Sigmoid colon (tissue), 7 donors: ENCODE data around the gene TMEM138. TPM values are rescaled to one million over a fixed set of nuclear protein-coding genes. Genes with fewer than 3 reads are reported as not detected.
A peak's percentile ranks its signal among the peaks of the same experiment; 100 is the strongest.

Source experiments
- DNase-seq: peaks from one replicate; pipeline ENCODE4 v3.0.0-alpha.2; 2019
- H3K27ac ChIP-seq, 4 donors: fragments of 200-600 bp; sonication (generic); one replicate each; pipeline ENCODE4 v1.5.1; 2016 to 2019; ENCODE audit warnings: mild to moderate bottlenecking in 1 of 4
- H3K27me3 ChIP-seq, 3 donors: fragments of 200-600 bp; sonication (generic); one replicate each; pipeline ENCODE4 v1.5.1; 2019; ENCODE audit warnings: mild to moderate bottlenecking in 1 of 3
- H3K36me3 ChIP-seq, 4 donors: fragments of 200-600 bp; sonication (generic); one replicate each; pipeline ENCODE4 v1.5.1; 2016 to 2019
- H3K4me1 ChIP-seq, 4 donors: fragments of 200-600 bp; sonication (generic); one replicate each; pipeline ENCODE4 v1.5.1; 2017 to 2019
- H3K4me3 ChIP-seq, 4 donors: fragments of 200-600 bp; sonication (generic); one replicate each; pipeline ENCODE4 v1.5.1; 2017 to 2019; ENCODE audit warnings: mild to moderate bottlenecking in 2 of 4, moderate library complexity in 1 of 4
- H3K9me3 ChIP-seq, 4 donors: fragments of 200-600 bp in 3 of 4; sonication (generic) in 3 of 4; one replicate each; pipeline versions ENCODE4 v1.5.1 to v1.6.1; 2013 to 2019
- CTCF ChIP-seq, 4 experiments: fragments of 450-650 bp in 3 of 4; fragments of 200-600 bp in 1 of 4; IDR thresholded peaks; one replicate each; pipeline ENCODE4 v1.5.1; 2016 to 2019; ENCODE audit warnings: antibody characterized with exemption in 4 of 4, mild to moderate bottlenecking in 3 of 4, moderate library complexity in 2 of 4
- EP300 ChIP-seq, 4 donors: sonication (generic); formaldehyde crosslinking; IDR thresholded peaks; one replicate each; pipeline ENCODE4 v1.6.1; 2017; ENCODE audit warnings: antibody characterized with exemption in 4 of 4
- POLR2A ChIP-seq, 2 donors: fragments of 450-650 bp; IDR thresholded peaks; one replicate each; pipeline ENCODE4 v1.6.1; 2016; ENCODE audit warnings: antibody characterized with exemption in 2 of 2, mild to moderate bottlenecking in 2 of 2, moderate library complexity in 2 of 2
- POLR2AphosphoS5 ChIP-seq, 4 donors: sonication (generic); formaldehyde crosslinking; IDR thresholded peaks; one replicate each; pipeline ENCODE4 v1.6.1; 2017; ENCODE audit warnings: antibody characterized with exemption in 4 of 4
- WGBS, 2 donors: extraction: QIAGEN DNeasy Blood & Tissue Kit; methylation state at CpG; one replicate each; pipeline ENCODE4 v1.1.7; 2013; 5-methylcytosine and 5-hydroxymethylcytosine counted together
- intact Hi-C: fragments of 100-400 bp; cut with DNase I; formaldehyde crosslinking; loops from one replicate; pipeline ENCODE4 v1.15.1; 2023
- polyA plus RNA-seq, 3 donors: library from polyadenylated mRNA; stranded (reverse); fragments of 200-250 nt; gene quantifications; one replicate each; pipeline ENCODE4 v1.2.3, GENCODE V29; 2013
- total RNA-seq, 4 donors: library from RNA; depleted of rRNA; stranded (reverse); fragments of >200 nt; gene quantifications; one replicate each; pipeline ENCODE4 v1.1.0, GENCODE V29; 2016
- donor health status: healthy with polysubstance abuse.
- donor health status: Bipolar disorder and iron deficiency.
- donor health status: healthy.

The TMEM138 gene
- total and polyA plus RNA-seq, 7 donors = 12.6 to 39.9 (median 19.4) TPM

GRCh38 chr11:61401573-61401972 is 39.4 kb downstream of the TMEM138 start:
- DNase-seq = no peak
- Histone ChIP-seq H3K9me3 (no peaks in the 10 kb centered on the region), H3K27ac (no peak overlapping the region), H3K27me3 (no peaks in the 10 kb centered on the region), H3K4me1 (no peaks in the 10 kb centered on the region), H3K4me3 (no peak overlapping the region), H3K36me3 (peaks cover 15 to 94% (median 36%) of the 10 kb centered on the region in 4 donors)
- intact Hi-C loops = no loop called here
- WGBS, 2 donors = 91 to 94% methylated on average over 2 of the region's 2 CpGs
- TF ChIP-seq POLR2AphosphoS5 (IDR thresholded peaks at IDR 0.05) (no peak), EP300 (IDR thresholded peaks at IDR 0.05) (no peak), POLR2A (IDR thresholded peaks at IDR 0.05) (no peak), CTCF (IDR thresholded peaks at IDR 0.05) (no peak)

GRCh38 chr11:61403658-61404057 is 41.5 kb downstream of the TMEM138 start:
- DNase-seq = no peak
- intact Hi-C loops = no loop called here
- peaks cover 24 to 100% (median 48%) of the 10 kb centered on the region in 4 donors for H3K36me3 ChIP-seq
- no peaks in the 10 kb centered on the region for H3K27me3 ChIP-seq
- H3K4me1 ChIP-seq = no peaks in the 10 kb centered on the region
- H3K4me3 ChIP-seq = no peak overlapping the region
- no peaks in the 10 kb centered on the region for H3K9me3 ChIP-seq
- H3K27ac ChIP-seq = peak overlapping the region in 1 of 4 donors; percentile 13
- 95 to 98% methylated on average over 1 of the region's 1 CpG for WGBS, 2 donors
- TF ChIP-seq POLR2A (IDR thresholded peaks at IDR 0.05) (no peak), CTCF (IDR thresholded peaks at IDR 0.05) (no peak), POLR2AphosphoS5 (IDR thresholded peaks at IDR 0.05) (no peak), EP300 (IDR thresholded peaks at IDR 0.05) (no peak)

GRCh38 chr11:61404103-61404502 is 41.9 kb downstream of the TMEM138 start:
- DNase-seq = no peak
- TF ChIP-seq POLR2AphosphoS5 (IDR thresholded peaks at IDR 0.05) (no peak), CTCF (IDR thresholded peaks at IDR 0.05) (no peak), EP300 (IDR thresholded peaks at IDR 0.05) (no peak), POLR2A (IDR thresholded peaks at IDR 0.05) (no peak)
- no peaks in the 10 kb centered on the region for H3K4me1 ChIP-seq
- H3K9me3 ChIP-seq = no peaks in the 10 kb centered on the region
- peak overlapping the region in 2 of 4 donors; percentile 13 to 19 for H3K27ac ChIP-seq
- intact Hi-C loops = no loop called here
- H3K27me3 ChIP-seq = no peaks in the 10 kb centered on the region
- peaks cover 23 to 100% (median 53%) of the 10 kb centered on the region in 4 donors for H3K36me3 ChIP-seq
- no peak overlapping the region for H3K4me3 ChIP-seq
- WGBS, 2 donors = 79 to 90% methylated on average over 5 of the region's 5 CpGs

- Histone ChIP-seq H3K9me3 (no peaks in the 10 kb centered on the region), H3K27me3 (no peaks in the 10 kb centered on the region), H3K4me3 (no peak overlapping the region), H3K36me3 (peaks cover 26 to 100% (median 55%) of the 10 kb centered on the region in 4 donors), H3K4me1 (no peaks in the 10 kb centered on the region), H3K27ac (peak overlapping the region in 1 of 4 donors; percentile 41)
- no peak for TF ChIP-seq CTCF (IDR thresholded peaks at IDR 0.05)
- TF ChIP-seq POLR2A (IDR thresholded peaks at IDR 0.05) = no peak
- intact Hi-C loops = no loop called here
- 89 to 90% methylated on average over 4 of the region's 4 CpGs for WGBS, 2 donors
- DNase-seq = no peak
Observed at GRCh38 chr11:61404641-61405040, 42.5 kb downstream of the TMEM138 start.

GRCh38 chr11:61406067-61406466 is 43.9 kb downstream of the TMEM138 start:
- WGBS, 2 donors = 90 to 94% methylated on average over 2 of the region's 2 CpGs
- no peak for TF ChIP-seq CTCF (IDR thresholded peaks at IDR 0.05)
- TF ChIP-seq POLR2AphosphoS5 (IDR thresholded peaks at IDR 0.05) = no peak
- no peak for TF ChIP-seq POLR2A (IDR thresholded peaks at IDR 0.05)
- no peak for TF ChIP-seq EP300 (IDR thresholded peaks at IDR 0.05)
- Histone ChIP-seq H3K4me3 (no peak overlapping the region), H3K9me3 (no peaks in the 10 kb centered on the region), H3K27me3 (no peaks in the 10 kb centered on the region), H3K4me1 (no peaks in the 10 kb centered on the region), H3K27ac (peak overlapping the region in 3 of 4 donors; percentile 28 to 49 (median 47)), H3K36me3 (peaks cover 31 to 100% (median 70%) of the 10 kb centered on the region in 4 donors)
- no peak for DNase-seq
- intact Hi-C loops = no loop called here
